ENCODE results near the gene CNTNAP2. TPM values are rescaled to one million over a fixed set of nuclear protein-coding genes. Genes with fewer than 3 reads are reported as not detected.

The CNTNAP2 gene
- total RNA-seq, 6 experiments from 2014 or later, result 1.8 to 8.1 (median 3.9) TPM

GRCh38 chr7:148172920-148173319 lies 2056.3 kb downstream of the CNTNAP2 start:
- ATAC-seq (no peak), DNase-seq (no peak)
- Histone ChIP-seq H3K9me3 (no peaks in the 10 kb centered on the region), H3K4me3 (no peak overlapping the region), H3K4me1 (no peaks in the 10 kb centered on the region), H3K36me3 (no peaks in the 10 kb centered on the region), H3K27ac (no peak overlapping the region), H3K27me3 (no peaks in the 10 kb centered on the region)
- 78% methylated on average over 1 of the region's 1 CpG for WGBS (ENCODE audit: insufficient coverage, low coverage, low lambda C conversion rate, missing lambda C conversion rate)
- no peak for TF ChIP-seq POLR2A (IDR thresholded peaks at IDR 0.05)
- no peak for TF ChIP-seq CTCF (IDR thresholded peaks at IDR 0.05)
- intact Hi-C loops (cut with DNase I), result no loop called here

- Histone ChIP-seq H3K27ac (no peak overlapping the region), H3K27me3 (no peaks in the 10 kb centered on the region), H3K4me3 (no peak overlapping the region), H3K4me1 (no peaks in the 10 kb centered on the region), H3K9me3 (no peaks in the 10 kb centered on the region), H3K36me3 (no peaks in the 10 kb centered on the region)
- no peak for TF ChIP-seq POLR2A (IDR thresholded peaks at IDR 0.05)
- no peak for TF ChIP-seq CTCF (IDR thresholded peaks at IDR 0.05)
- WGBS (ENCODE audit: insufficient coverage, low coverage, low lambda C conversion rate, missing lambda C conversion rate), result 81% methylated on average over 3 of the region's 3 CpGs
- DNase-seq (no peak), ATAC-seq (no peak)
- intact Hi-C loops (cut with DNase I), result no loop called here
Observed at GRCh38 chr7:148173369-148173768, 2056.8 kb downstream of the CNTNAP2 start.

DNA sequence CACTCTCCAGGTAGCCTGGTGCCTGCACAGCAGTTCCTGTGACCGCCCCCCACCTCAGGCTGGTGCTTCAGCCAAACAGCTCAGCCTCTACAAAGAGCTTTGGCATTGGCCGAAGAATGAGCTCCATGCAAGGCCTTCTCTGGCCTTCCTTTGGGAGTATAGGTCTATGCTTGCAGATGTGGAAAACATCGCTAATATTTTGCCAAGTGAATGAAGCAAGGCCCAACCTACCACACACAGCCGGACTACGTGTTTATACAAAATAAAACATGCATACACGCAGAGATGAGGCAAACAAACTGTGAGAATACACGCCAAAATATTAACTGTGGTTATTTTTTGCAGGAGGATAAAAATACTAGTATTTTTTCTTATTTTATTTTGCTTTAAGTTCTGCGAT lies 2057.8 kb downstream of the CNTNAP2 start:
- ATAC-seq, result no peak
- Histone ChIP-seq H3K36me3 (no peaks in the 10 kb centered on the region), H3K4me3 (no peak overlapping the region), H3K27ac (no peak overlapping the region), H3K4me1 (no peaks in the 10 kb centered on the region), H3K27me3 (no peaks in the 10 kb centered on the region), H3K9me3 (no peaks in the 10 kb centered on the region)
- TF ChIP-seq POLR2A (IDR thresholded peaks at IDR 0.05) (no peak), CTCF (IDR thresholded peaks at IDR 0.05) (no peak)
- DNase-seq, result no peak
- intact Hi-C loops (cut with DNase I), result no loop called here
- WGBS (ENCODE audit: insufficient coverage, low coverage, low lambda C conversion rate, missing lambda C conversion rate), result 69% methylated on average over 7 of the region's 8 CpGs

DNA sequence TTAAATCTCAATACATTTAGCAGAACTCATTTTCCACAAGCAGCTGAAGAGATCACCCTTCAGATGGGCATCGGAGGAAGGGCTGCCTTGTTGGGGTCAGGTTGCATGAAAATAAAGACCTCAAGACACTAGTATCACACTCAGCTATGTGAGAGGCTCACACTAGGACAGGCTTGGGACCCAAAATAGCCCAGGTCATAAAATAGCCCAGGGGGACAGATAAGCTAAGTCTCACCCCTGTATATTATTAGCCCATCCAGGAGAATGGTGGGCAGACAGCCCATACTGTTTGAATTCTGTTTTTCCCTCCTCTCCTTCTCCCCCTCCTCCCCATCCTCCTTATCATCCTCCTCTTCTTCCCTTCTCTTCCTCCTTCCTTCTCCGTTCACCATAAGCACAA lies 2058.9 kb downstream of the CNTNAP2 start:
- Histone ChIP-seq H3K4me1 (no peaks in the 10 kb centered on the region), H3K27ac (no peak overlapping the region), H3K9me3 (no peaks in the 10 kb centered on the region), H3K36me3 (no peaks in the 10 kb centered on the region), H3K27me3 (no peaks in the 10 kb centered on the region), H3K4me3 (no peak overlapping the region)
- intact Hi-C loops (cut with DNase I), result no loop called here
- DNase-seq (no peak), ATAC-seq (no peak)
- 56% methylated on average over 2 of the region's 2 CpGs for WGBS (ENCODE audit: insufficient coverage, low coverage, low lambda C conversion rate, missing lambda C conversion rate)
- TF ChIP-seq POLR2A (IDR thresholded peaks at IDR 0.05), result no peak
- no peak for TF ChIP-seq CTCF (IDR thresholded peaks at IDR 0.05)

GRCh38 chr7:148177972-148178371 lies 2061.4 kb downstream of the CNTNAP2 start:
- no peaks in the 10 kb centered on the region for H3K4me1 ChIP-seq
- TF ChIP-seq POLR2A (IDR thresholded peaks at IDR 0.05), result no peak
- TF ChIP-seq CTCF (IDR thresholded peaks at IDR 0.05), result no peak
- no peak for ATAC-seq
- no peak overlapping the region for H3K27ac ChIP-seq
- H3K27me3 ChIP-seq, result no peaks in the 10 kb centered on the region
- DNase-seq, result no peak
- H3K9me3 ChIP-seq, result no peaks in the 10 kb centered on the region
- no peaks in the 10 kb centered on the region for H3K36me3 ChIP-seq
- no peak overlapping the region for H3K4me3 ChIP-seq
- intact Hi-C loops (cut with DNase I), result no loop called here
